NAMALWA (cell line): ENCODE measurements around the gene CFAP58.
"Not testable (repeated sequence)": the region's sequence is repeated elsewhere in the genome, so short reads cannot be mapped to it uniquely, and the experiment has no call there.

Experiments
- DNase-seq: peaks from one replicate; pipeline ENCODE4 v3.0.0-alpha.2; 2015; ENCODE audit warnings: low spot score

The CFAP58 gene

GRCh38 chr10:104434601-104435000, 81.0 kb downstream of the CFAP58 start:
- DNase-seq, result no peak

DNA sequence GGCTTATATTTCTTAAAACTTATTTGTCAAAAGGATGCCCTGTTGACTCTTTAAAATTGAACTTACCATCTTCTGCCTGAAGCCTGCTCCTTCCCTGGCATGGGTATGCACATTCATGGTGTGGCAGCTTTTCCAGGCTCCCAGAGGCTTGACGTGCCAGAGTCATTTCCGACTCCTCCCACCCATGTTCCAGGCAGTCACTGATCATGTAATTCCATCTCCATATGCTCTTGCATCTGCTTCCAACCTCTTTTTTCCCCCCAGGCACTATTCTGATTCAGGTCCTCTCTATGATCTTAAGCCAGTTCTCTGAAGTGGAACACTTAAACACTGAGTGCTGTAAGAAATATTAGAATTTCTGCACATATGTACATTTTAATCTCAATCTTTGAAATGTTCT, 82.2 kb downstream of the CFAP58 start:
- DNase-seq, result no peak

- no peak for DNase-seq
These were observed 83.6 kb downstream of the CFAP58 start for GRCh38 chr10:104437226-104437625.

GRCh38 chr10:104440221-104440620, 86.6 kb downstream of the CFAP58 start:
- no peak for DNase-seq

GRCh38 chr10:104441329-104442000, 87.8 kb downstream of the CFAP58 start:
- DNase-seq, result no peak

- DNase-seq, result no peak
These were observed 91.7 kb downstream of the CFAP58 start for GRCh38 chr10:104445359-104445758.

DNA sequence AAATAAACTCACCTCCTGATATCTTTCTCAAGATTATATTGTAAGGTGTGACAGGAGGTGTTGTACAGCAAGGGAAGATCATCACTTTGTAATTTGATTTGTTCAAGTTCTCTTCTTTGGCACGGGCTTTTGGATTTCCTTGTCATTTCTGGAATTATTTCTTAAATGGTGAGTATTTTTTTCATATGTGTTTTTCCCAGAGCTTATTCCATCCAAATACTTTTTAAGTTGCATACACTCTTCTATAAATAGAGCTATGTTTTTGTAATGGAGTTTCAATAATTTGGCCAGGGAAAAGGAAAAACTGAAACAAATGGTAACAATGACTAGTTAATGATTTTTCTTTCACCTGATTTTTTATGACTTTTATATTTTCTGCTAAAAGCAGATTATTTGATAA, 92.5 kb downstream of the CFAP58 start:
- no peak for DNase-seq

DNA sequence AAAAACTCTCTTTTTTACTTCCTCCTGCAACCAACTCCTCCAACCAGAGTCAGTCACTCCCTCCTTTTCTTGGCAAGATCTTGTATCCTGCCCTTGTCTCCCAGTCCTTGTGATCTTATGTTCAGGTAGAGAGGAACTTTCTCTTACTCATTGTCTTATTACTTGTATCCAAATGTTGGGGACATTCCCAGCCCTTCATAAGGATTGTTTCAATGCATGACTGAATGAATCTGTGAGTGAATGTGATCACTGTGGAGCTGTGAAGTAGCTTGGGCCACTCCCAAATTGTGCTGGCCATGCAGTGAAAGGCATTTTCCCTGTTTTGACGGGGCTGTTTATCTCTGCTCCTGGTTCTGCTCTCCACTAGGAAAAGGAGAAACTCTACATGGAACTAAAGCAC, 93.7 kb downstream of the CFAP58 start:
- DNase-seq, result no peak

DNA sequence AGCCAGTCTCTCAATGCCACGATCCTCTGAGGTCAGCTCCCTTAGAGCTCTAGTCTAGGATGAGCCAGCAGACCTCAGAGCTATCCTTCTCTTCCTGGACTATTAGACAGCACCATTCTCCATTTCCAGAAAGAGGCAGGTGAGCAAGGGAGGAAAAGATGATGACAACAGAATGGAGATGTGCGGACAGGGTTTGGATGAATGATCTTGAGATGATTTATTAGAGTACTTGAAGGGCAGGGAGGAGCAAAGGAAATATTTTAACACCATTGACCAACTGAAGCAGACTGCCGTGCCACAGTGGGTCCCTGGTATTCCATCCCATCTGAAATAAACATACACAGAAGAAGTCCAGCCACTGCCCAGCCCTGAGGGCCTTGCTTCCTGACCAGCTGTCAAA, 94.3 kb downstream of the CFAP58 start:
- DNase-seq, result no peak

GRCh38 chr10:104449391-104449790, 95.8 kb downstream of the CFAP58 start:
- no peak for DNase-seq

GRCh38 chr10:104450490-104450889, 96.9 kb downstream of the CFAP58 start:
- DNase-seq, result no peak

GRCh38 chr10:104450954-104451353, 97.3 kb downstream of the CFAP58 start:
- DNase-seq, result no peak

DNA sequence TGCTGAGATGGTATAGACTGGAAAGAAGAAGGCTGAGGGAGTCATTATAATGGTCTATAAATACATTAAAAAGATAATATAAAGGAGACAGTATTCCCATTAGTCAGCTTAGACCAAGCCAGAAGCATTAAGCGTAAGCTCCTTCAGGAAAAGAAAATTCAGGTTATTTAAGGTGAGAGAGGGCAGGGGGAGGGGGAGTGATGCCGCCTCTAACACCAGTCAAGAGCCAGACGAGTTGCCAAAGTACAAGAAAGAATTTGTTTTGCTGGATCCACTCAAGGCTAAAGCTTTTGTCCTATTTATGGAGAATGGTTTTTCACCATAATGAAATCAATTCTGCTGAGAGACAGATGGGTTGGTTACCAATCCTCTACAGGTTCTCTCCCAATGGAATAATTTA, 99.3 kb downstream of the CFAP58 start:
- DNase-seq, result no peak

- DNase-seq, result no peak
These were observed 103.3 kb downstream of the CFAP58 start for GRCh38 chr10:104456802-104457542.

GRCh38 chr10:104457543-104457828, 103.9 kb downstream of the CFAP58 start:
- DNase-seq, result no peak

DNA sequence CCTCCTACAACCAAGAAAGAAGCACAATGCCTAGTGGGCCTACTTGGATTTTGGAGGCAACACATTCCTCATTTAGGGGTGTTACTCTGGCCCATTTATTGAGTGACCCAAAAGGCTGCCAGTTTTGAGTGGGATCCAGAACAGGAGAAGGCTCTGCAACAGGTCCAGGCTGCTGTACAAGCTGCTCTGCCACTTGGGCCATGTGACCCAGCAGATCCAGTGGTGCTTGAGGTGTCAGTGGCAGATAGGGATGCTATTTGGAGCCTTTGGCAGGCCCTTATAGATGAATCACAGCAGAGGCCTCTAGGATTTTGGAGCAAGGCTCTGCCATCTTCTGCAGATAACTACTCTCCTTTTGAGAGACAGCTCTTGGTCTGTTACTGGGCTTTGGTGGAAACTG, 111.9 kb downstream of the CFAP58 start:
- DNase-seq, result not testable (repeated sequence)

DNA sequence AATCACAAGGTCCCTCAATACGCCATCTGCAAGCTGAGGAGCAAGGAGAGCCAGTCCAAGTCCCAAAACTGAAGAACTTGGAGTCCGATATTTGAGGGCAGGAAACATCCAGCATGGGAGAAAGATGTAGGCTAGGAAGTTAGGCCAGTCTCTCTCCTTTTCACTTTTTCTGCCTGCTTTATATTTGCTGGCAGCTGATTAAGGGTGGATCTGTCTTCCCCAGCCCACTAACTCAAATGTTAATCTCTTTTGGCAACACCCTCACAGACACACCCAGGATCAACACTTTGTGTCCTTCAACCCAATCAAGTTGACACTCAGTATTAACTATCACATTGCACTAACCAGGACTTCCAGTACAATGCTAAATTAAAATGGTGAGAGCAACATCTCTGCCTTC, 115.2 kb downstream of the CFAP58 start:
- DNase-seq, result not testable (repeated sequence)

DNA sequence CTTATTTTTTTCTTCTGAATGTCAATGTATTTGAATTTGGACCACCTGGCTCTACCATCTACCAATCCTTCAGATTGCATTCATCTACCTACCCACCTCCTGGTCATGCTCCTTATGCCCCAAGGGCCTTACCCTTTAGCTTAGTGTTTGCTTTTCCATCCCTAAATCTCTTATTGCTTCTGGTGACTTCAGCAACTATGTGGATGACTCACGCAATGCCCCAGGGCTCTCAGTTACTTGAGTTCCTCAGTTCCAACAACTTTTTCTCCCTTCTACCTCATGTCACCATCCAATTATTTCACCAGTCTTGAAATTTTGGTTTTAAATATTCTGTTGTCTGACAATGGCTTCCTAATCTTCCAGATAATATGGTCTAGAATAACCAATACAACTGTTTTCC, 118.9 kb downstream of the CFAP58 start:
- DNase-seq, result no peak

DNA sequence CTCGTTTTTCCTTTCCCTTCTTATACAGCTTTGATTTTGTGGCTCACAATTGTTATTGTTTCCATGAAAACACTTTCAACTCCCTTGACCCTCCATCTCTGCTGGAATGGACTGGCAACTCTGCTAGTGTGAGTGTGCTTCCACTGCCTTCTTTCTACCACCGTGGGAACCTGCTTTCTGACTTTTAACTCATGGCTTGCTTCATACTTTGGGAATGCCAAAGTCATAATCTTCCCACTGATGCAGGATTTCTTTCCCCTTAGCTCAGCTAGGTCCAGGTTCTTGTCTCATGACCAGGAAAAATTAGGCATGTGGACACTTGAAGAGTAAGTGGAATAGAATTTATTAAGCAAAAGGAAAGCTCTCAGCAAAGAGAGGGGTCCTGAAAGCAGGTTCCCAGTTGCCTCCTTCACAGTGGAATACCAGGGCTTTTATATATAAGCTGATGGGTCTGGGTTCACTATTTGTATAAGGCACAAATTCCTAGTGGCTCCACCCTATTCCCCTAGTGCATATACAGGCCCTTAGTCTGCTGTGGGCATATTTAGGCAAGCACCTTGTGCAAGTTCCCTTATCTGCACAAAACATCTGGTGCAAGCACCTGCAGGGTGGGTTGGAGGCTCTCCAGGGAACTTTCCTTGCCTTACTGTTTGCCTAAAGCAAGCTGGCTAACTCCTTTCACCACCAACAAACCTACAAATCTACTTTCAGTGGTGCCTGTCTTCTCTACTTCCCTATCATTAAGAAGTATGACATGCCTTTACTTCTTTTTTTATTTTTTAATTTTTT, 119.5 kb downstream of the CFAP58 start:
- DNase-seq, result no peak

DNA sequence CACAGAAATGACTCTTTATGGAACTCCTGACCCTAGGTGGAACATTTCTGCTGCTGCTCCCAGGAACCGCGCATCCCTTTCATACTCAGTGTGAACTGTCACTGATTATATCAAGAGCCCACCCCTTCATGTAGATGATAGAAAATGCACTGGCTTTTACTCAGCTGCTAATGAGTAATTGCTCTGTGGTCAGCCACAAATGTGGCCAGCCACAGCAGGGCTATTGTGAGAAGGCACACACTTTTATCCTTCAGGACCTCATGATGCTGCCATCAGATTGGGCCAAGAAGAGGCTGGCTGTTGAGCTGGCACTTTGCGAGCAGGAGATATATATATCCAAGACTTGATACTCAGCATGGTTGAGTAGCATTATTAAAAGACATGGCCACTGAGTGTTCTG, 124.7 kb downstream of the CFAP58 start:
- DNase-seq, result no peak

DNA sequence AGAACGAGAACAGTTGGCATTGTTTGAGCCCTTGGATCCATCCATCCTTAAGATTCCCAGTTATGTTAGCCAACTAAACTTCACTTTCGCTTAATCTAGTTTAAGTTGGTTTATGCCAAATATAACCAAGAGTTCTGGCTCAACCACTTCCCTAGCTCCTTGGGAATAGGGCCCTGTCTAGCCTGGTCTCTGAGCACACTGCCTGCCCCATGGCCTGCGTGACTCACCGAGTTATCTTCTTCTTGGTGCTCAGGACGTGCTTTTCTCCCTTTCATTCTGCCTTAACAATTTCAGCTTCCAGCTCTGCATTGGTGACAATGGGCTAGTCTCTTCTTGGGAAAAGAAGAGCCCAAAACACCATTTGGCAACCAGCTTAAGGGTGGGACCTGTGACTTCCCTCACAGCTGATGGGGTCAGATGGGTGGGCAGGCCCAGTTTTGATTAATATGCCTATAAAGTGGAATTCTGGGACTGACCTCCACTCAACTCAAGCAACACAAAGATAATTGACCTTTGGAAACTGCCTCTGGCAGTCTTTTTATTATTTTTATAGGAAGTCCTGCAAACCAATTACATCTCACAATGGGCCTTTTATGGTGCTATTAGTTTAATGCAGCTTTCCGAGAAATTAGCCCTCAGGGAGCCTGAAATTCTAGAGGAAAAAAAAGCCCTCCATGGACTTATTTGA, 126.4 kb downstream of the CFAP58 start:
- no peak for DNase-seq

- DNase-seq, result no peak
These were observed 127.2 kb downstream of the CFAP58 start for GRCh38 chr10:104480797-104481196.

DNA sequence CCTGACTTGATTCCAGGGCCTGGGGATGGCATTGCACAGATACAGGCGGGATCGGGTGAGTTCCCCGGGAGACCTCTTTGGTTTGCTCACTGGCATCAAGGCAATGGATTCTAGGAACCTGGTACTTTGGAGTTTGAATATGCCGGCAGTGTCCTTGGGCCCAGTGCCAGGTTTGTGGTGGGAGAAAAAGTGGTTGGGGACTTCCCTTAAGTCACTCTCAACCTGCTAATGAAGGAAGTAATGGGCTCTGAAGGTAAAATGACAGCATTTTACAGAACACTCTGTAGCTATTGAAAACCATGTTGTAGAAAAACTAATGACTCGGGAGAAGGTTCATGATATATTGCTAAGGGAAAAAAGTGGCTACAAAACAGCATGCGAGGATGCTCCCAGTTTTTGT, 129.9 kb downstream of the CFAP58 start:
- DNase-seq, result no peak
